Measurements from ENCODE around the gene ZFYVE21.

The ZFYVE21 gene

GRCh38 chr14:103706551-103707328 is 8.9 kb upstream of the ZFYVE21 start:
- DNase-seq = no peak

- DNase-seq = no peak
These were observed 8.0 kb upstream of the ZFYVE21 start for GRCh38 chr14:103707329-103708263.

- no peak for DNase-seq
These were observed 6.8 kb upstream of the ZFYVE21 start for GRCh38 chr14:103708750-103709187.

- no peak for DNase-seq
These were observed 5.8 kb upstream of the ZFYVE21 start for GRCh38 chr14:103709814-103710213.

GRCh38 chr14:103710771-103711377 is 4.7 kb upstream of the ZFYVE21 start:
- no peak for DNase-seq

GRCh38 chr14:103711516-103712431 is 3.8 kb upstream of the ZFYVE21 start:
- no peak for DNase-seq

GRCh38 chr14:103712633-103713247 is 2.9 kb upstream of the ZFYVE21 start:
- no peak for DNase-seq

GRCh38 chr14:103713304-103714062 is 2.1 kb upstream of the ZFYVE21 start:
- no peak for DNase-seq

- DNase-seq = no peak
These were observed 1.4 kb upstream of the ZFYVE21 start for GRCh38 chr14:103714063-103714724.

- DNase-seq = no peak
These were observed 636 bp downstream of the ZFYVE21 start for GRCh38 chr14:103716091-103716801.

- DNase-seq = no peak
These were observed 1.3 kb downstream of the ZFYVE21 start for GRCh38 chr14:103716899-103717411.

GRCh38 chr14:103718572-103718971 is 3.0 kb downstream of the ZFYVE21 start:
- DNase-seq = no peak

GRCh38 chr14:103719751-103720150 is 4.1 kb downstream of the ZFYVE21 start:
- no peak for DNase-seq

GRCh38 chr14:103721334-103722120 is 5.9 kb downstream of the ZFYVE21 start:
- DNase-seq = no peak

- no peak for DNase-seq
These were observed 8.1 kb downstream of the ZFYVE21 start for GRCh38 chr14:103723748-103724081.

GRCh38 chr14:103724116-103724515 is 8.5 kb downstream of the ZFYVE21 start:
- no peak for DNase-seq

- no peak for DNase-seq
These were observed 9.5 kb downstream of the ZFYVE21 start for GRCh38 chr14:103725001-103725682.

- DNase-seq = no peak
These were observed 10.3 kb downstream of the ZFYVE21 start for GRCh38 chr14:103725739-103726395.
